Measurements from ENCODE around the gene NME7. TPM values are rescaled to one million over a fixed set of nuclear protein-coding genes. Genes with fewer than 3 reads are reported as not detected.

The NME7 gene
- total RNA-seq, 1 experiment from 2014 or later: 25.2 TPM

GRCh38 chr1:169113613-169114119 is 253.9 kb downstream of the NME7 start:
- Mint-ChIP-seq H3K27me3 (ENCODE audit: unreplicated experiment) (no peaks in the 10 kb centered on the region), H3K4me3 (ENCODE audit: low read depth, unreplicated experiment) (peak overlapping the region; percentile 91), H3K9me3 (ENCODE audit: low read depth, unreplicated experiment) (no peaks in the 10 kb centered on the region), H3K36me3 (ENCODE audit: insufficient read depth, unreplicated experiment) (peaks cover 99% of the 10 kb centered on the region), H3K4me1 (ENCODE audit: low read depth, unreplicated experiment) (peaks cover 91% of the 10 kb centered on the region), H3K27ac (ENCODE audit: unreplicated experiment) (no peak overlapping the region)
- intact Hi-C loops (cut with micrococcal nuclease; ENCODE audit: unreplicated experiment): no loop called here
- no TSS peak for BruUV-seq (replicated peaks)
- no peak for TF ChIP-seq CTCF (IDR thresholded peaks at IDR 0.05; ENCODE audit: unreplicated experiment)
- CTCF ChIA-PET: interaction anchor here (1.4 kb wide), 1 partner anchor 207 kb away, joined by 3 read pairs; no protein-coding TSS in a partner anchor
- DNase-seq: peak; percentile 69

- Mint-ChIP-seq H3K36me3 (ENCODE audit: insufficient read depth, unreplicated experiment) (peaks cover 100% of the 10 kb centered on the region), H3K27ac (ENCODE audit: unreplicated experiment) (no peak overlapping the region), H3K4me3 (ENCODE audit: low read depth, unreplicated experiment) (peak overlapping the region; percentile 91), H3K9me3 (ENCODE audit: low read depth, unreplicated experiment) (no peaks in the 10 kb centered on the region), H3K4me1 (ENCODE audit: low read depth, unreplicated experiment) (peaks cover 80% of the 10 kb centered on the region), H3K27me3 (ENCODE audit: unreplicated experiment) (no peaks in the 10 kb centered on the region)
- DNase-seq: no peak
- CTCF ChIA-PET: interaction anchor here (1.1 to 1.8 kb wide), 3 partner anchors 159 to 509 kb away, joined by 4 to 5 read pairs (median 4); no protein-coding TSS in a partner anchor
- no TSS peak for BruUV-seq (replicated peaks)
- intact Hi-C loops (cut with micrococcal nuclease; ENCODE audit: unreplicated experiment): no loop called here
- no peak for TF ChIP-seq CTCF (IDR thresholded peaks at IDR 0.05; ENCODE audit: unreplicated experiment)
These were observed 255.4 kb downstream of the NME7 start for GRCh38 chr1:169112241-169112640.

- Mint-ChIP-seq H3K9me3 (ENCODE audit: low read depth, unreplicated experiment) (no peaks in the 10 kb centered on the region), H3K27ac (ENCODE audit: unreplicated experiment) (no peak overlapping the region), H3K4me1 (ENCODE audit: low read depth, unreplicated experiment) (peaks cover 72% of the 10 kb centered on the region), H3K4me3 (ENCODE audit: low read depth, unreplicated experiment) (peak overlapping the region; percentile 91), H3K36me3 (ENCODE audit: insufficient read depth, unreplicated experiment) (peaks cover 100% of the 10 kb centered on the region), H3K27me3 (ENCODE audit: unreplicated experiment) (no peaks in the 10 kb centered on the region)
- CTCF ChIA-PET: interaction anchor here (0.5 to 5.0 kb wide), 7 partner anchors 33 to 712 kb away, joined by 3 to 34 read pairs (median 4); no protein-coding TSS in a partner anchor
- BruUV-seq (replicated peaks): TSS peak; percentile 0
- no peak for TF ChIP-seq CTCF (IDR thresholded peaks at IDR 0.05; ENCODE audit: unreplicated experiment)
- no peak for DNase-seq
- intact Hi-C loops (cut with micrococcal nuclease; ENCODE audit: unreplicated experiment): no loop called here
These were observed 256.1 kb downstream of the NME7 start for GRCh38 chr1:169111472-169111871.

- Mint-ChIP-seq H3K4me3 (ENCODE audit: low read depth, unreplicated experiment) (peak overlapping the region; percentile 91), H3K27ac (ENCODE audit: unreplicated experiment) (no peak overlapping the region), H3K9me3 (ENCODE audit: low read depth, unreplicated experiment) (no peaks in the 10 kb centered on the region), H3K4me1 (ENCODE audit: low read depth, unreplicated experiment) (peaks cover 66% of the 10 kb centered on the region), H3K27me3 (ENCODE audit: unreplicated experiment) (no peaks in the 10 kb centered on the region), H3K36me3 (ENCODE audit: insufficient read depth, unreplicated experiment) (peaks cover 100% of the 10 kb centered on the region)
- BruUV-seq (replicated peaks): TSS peak; percentile 71
- DNase-seq: peak; percentile 52
- intact Hi-C loops (cut with micrococcal nuclease; ENCODE audit: unreplicated experiment): loop anchor here (1.0 kb wide), 1 partner anchor 475 kb away; no protein-coding TSS in a partner anchor
- TF ChIP-seq CTCF (IDR thresholded peaks at IDR 0.05; ENCODE audit: unreplicated experiment): no peak
- CTCF ChIA-PET: interaction anchor here (0.5 to 5.0 kb wide), 9 partner anchors 34 to 712 kb away, joined by 3 to 34 read pairs (median 4); no protein-coding TSS in a partner anchor
These were observed 256.7 kb downstream of the NME7 start for GRCh38 chr1:169110689-169111447.
